Activated CD4-positive, alpha-beta T cell treated with anti-CD3 and anti-CD28 coated beads, Interleukin-2, amount 50 U/mL, for 16 hours (primary cell): ENCODE results near the gene CD34.

Experiments used
- DNase-seq: peaks from one replicate; pipeline ENCODE4 v3.0.0-alpha.2; 2020

The CD34 gene

GRCh38 chr1:207870306-207871031 is 40.5 kb downstream of the CD34 start:
- DNase-seq: no peak

DNA sequence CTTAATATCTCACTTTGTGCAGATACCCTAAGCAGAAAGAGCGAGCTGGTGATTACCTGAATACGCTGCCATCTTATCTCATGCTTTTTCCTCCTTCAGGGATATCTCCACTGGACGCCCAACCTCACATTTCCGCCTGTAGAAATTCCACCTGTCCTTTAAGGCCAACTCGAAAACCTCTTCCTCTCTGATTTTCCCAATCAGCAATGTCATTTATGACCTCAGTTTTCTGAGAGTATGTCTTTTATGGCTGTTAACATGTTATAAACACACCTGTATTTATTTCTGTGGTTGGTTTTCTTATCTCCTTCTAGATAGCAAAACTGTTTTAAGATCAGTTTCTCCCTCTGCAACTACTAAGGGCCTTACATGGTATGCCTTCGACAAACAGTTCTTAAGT is 41.1 kb downstream of the CD34 start:
- DNase-seq: no peak

DNA sequence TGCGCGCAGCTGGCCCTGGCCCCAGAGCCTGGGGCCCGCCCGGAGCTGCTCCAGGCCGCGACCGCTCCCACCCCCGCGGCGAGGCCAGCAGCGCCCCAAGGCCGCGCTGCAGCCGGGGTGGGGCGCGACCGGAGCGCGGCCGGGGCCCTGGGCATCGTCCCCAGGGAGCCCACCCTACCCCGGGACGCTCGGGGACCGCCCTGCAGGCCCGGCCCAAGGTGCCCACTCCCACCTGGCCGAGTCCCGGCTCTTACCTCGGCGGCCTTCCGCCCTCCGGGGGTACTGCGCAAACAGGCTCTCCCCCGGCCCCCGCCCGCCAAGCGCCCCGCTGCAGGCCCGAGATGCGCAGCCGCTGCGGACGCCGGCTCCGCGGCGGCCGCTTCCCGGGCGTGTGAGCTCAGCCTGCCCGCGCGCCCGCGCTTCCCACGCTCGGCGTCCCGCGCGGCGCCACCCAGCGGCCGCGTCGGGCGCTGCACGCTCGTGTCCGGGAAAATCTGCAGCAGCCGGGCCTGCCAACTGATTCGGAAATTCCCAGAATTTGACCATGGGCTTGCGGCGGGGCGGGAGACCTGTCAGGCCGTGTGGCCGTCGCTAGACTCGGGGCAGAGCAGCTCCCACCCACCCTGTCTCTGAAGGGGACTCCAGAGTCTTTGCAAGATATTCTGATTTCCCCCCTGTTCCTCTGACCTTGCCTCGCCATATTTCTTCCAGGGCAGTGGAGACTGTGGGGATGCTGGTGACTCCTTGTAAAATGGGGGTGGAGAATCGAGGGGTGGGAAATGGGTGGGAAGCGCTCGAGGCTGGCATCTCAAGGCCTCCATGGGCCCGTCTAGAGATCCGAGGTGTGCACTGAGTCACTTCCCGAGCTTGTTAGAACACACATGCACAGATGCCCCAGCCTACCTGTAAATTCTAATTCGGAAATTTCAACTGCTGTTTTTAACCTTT is 41.9 kb downstream of the CD34 start:
- peak; percentile 76 for DNase-seq

DNA sequence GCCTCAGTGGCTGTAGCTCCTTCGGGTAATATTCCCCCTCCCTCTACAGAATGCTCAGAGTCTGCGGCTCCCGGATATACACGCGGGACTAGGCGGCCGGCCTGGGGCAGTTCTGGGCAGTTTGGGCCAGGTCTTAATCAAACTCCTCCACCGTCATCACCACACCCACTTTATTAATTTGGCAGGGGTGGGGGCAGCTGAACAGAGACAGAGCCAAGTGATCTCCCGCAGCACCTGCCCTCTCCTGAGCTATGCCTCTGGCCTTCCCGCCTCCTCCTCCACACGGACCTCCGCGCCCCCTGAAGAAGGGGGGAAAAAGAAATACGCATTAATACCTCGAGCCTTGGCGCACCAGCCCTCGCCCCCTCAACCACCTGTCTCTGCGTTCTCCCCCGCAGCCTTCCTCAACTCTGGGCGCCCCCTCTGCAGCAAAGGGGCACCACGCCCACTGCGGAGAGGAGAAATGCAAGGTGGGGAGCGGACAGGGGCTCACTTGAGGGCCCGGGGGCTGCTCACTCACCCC is 42.6 kb downstream of the CD34 start:
- DNase-seq: peak; percentile 35

DNA sequence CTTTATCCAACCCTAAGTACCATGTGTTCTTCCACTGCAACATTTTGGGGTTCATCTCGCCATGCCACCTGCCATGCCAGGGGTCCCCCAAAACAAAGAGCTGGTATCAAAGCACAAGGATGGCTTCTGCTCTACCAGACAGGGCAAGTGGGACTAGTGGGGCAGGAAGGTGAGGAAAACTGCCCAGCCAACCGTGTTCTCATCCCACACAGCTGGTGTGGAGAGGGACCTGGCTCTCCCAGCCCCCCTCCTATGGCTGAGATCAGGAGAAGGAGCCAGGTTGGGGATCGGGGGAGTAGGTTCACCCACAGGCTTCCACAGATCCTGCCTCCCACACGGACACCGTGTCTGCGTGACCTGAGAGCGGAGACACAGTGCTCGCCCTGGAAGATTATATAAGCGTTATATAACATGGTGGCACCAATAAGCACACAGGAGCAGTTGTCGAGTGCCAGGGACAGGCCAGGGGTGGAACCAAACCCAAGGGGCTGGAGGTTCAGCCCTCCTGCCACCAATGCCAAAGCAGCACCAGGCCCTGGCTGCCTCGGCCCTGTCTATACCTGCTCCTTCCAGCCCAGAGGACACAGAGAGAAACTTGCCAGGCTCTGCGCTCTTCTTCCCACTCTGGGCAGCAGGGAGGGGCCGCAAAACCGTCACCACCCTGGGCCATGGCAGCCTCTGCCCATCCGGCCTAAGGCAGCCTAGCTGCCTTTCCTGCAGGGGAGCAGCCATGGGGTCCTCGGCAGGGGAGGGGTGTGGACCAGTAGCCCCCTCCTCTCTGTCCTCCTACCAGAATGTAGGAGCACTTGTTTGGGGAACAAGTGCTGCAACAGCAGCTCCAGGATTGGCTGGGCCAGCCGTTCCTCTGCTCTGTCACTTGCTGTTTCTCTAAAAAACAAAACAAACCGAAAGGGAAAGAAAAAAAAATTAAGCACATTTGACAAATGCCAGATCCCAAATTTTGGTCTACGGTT is 43.5 kb downstream of the CD34 start:
- peak; percentile 34 for DNase-seq

DNA sequence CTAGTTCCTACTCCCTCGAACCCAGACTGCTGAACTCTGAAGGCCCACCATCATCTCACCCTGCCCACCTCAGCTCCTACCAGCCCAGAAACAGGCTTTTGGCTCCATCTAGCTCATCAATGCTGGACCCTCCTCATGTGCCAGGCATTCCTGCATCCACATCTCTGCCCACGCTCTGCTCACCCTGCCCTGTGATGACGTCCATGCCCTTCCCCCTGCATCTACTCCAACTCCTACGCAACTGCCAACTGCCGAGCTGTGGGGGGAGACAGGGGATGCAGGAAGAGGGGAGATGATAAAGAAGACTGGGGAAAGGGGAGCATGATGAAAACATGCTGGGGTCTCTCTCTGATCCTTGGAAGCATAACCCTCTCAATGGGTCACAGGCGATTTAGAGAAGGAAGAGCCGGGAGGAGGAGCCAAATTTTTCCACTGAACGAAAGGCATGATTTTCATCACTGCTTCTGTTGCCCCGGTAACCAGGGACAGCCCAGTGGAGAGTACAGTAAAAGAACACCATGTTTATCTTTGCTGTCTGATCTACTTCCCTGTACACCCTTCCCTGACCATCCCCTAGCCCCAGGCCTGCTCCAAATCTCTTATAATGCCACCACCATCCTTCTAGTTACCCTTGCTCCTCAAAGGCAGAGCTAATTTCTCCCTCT is 44.3 kb downstream of the CD34 start:
- DNase-seq: peak; percentile 41

DNA sequence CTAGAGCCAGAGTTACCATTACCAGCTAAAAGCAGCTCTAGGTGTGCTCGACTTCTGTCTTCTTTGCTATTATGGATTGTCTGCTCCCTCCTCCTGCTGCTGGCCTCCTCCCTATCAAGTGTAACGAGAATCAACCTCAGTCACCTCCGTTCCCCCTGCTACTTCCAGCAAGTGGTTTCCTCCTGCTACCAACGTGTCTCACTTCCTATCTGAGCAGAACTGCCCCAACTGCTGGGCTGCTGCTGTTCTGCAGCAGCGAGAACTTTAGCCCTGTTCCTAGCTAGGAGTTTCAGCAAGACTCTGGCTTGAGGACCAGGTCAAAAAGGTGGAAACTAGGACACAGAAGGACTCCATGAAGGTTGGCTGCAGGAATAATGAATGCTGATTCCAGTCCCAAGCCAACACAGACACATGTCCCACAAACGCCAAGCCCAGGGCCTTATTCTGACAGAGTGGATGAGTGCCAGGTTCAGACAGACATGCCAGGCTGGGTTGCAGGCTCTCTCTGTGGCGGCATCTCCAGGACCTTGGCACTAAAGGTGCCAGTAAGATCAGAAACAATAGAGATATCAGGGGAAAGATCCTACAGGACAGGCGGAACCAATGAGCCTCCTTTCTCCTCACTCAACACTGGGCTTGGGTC is 46.9 kb downstream of the CD34 start:
- DNase-seq: peak; percentile 80

DNA sequence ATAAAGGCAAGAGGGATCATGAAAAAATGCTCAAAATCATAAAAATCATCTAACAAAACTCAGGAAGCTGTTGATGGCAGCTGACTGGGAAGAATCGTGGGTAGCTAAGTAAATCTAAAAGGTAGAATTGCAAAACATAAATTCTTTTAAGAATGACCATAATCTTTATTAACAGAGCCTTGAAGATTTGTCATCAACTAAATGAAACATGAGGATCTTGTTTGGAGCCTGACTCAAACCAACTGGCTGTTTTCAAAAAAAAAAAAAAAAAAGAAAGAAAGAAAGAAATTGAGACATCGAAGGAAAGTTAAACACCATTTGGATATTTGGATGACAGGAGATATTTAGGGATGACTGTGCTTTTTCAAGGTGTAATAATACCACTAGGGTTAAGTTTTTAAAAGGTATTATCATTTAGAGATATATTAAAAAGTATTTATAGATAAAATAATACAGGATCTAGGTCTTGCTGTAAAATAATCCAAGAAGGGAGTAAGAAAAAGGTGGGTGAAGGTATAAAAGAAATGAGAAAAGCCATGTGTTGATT is 48.6 kb downstream of the CD34 start:
- DNase-seq: no peak

DNA sequence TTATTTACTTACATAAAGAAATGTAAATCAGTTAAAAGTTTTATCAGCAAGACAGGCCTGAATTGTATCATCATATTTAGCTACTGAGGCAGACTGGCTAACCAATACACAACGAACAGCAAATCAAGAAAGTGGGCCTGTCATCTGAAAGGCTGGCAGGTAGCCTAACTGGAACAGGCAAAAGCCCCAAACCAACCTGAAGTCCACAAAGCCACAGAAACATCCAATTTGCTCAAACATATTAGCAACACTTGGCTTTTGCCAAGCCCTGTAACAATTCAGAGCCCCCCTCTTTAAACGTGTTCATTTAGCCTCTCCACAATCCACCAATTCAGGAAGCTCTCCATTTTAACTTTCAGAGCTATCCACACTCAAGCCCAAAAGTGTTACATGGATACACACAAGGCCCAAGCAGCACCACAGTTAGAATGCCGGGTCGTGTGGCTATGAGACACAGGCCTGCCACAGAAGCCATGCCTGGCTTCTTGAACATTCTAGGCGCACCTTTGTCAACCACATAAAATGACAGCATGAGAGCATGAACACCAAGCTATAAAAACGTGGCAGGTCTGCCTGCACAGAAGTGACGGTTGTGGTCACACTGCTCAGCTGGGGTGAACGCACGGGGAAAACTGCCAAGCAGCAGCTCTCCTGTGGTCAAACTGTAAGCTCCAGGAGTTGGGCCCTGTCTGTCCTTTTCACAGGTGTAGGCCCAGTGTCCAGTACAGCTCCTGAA is 49.3 kb downstream of the CD34 start:
- peak; percentile 58 for DNase-seq

DNA sequence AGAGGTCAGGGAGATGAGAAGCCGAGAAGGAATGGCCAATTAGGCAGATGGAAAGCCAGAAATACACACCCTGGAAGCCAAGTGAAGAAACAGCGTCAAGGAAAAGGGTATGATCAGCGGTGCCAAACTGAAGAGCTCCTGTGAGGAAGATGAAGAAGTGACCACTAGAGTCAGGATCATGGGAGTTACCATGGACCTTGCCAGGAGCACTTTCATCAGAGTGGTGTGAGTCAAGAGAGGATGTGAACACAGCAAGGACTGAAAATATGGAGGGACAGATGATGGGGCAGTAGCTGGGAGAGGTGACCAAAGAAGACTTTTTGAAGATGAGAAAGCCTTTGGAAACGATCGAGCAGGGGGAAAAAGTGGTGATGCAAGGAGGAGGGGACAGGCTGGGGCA is 50.4 kb downstream of the CD34 start:
- DNase-seq: no peak

GRCh38 chr1:207858806-207859205 is 52.1 kb downstream of the CD34 start:
- no peak for DNase-seq

- no peak for DNase-seq
These were observed 52.6 kb downstream of the CD34 start for GRCh38 chr1:207858281-207858680.

- no peak for DNase-seq
These were observed 53.5 kb downstream of the CD34 start for GRCh38 chr1:207857447-207857846.

DNA sequence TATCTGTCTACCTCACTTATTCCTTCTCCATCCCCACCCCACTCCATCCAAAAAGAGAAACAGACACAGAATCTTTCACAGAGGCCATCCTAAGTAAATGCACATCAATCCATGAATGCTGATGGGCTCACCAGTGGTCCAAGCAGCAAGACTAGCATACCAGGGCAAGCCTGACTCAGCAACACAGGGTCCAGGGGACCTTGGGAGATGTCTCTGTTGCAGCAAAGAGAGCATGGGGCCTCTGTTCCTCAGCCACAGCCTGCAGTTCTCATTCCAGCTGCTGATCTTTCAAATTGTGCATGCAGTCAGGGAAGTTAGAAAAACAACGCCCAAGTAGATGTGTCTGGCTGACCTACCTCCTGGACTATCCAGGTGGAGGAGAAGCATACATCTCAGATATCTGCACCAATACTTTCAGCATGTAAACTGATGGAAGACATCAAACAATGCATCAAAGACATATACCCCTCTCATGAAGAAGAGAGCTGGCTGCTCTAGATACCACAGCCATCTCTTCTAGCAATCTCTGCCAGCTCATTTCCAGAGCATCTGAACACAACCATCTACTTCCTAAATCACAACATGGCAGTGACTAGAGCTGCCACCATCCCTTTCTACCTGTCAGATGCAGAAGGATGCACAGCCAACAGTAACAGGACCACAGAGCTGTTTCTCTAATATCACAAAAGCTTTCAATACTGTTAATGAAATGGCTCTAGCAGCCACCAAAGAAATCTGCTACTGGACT is 54.5 kb downstream of the CD34 start:
- peak; percentile 48 for DNase-seq

- DNase-seq: no peak
These were observed 56.9 kb downstream of the CD34 start for GRCh38 chr1:207854001-207854400.

- DNase-seq: no peak
These were observed 57.6 kb downstream of the CD34 start for GRCh38 chr1:207853372-207853757.

DNA sequence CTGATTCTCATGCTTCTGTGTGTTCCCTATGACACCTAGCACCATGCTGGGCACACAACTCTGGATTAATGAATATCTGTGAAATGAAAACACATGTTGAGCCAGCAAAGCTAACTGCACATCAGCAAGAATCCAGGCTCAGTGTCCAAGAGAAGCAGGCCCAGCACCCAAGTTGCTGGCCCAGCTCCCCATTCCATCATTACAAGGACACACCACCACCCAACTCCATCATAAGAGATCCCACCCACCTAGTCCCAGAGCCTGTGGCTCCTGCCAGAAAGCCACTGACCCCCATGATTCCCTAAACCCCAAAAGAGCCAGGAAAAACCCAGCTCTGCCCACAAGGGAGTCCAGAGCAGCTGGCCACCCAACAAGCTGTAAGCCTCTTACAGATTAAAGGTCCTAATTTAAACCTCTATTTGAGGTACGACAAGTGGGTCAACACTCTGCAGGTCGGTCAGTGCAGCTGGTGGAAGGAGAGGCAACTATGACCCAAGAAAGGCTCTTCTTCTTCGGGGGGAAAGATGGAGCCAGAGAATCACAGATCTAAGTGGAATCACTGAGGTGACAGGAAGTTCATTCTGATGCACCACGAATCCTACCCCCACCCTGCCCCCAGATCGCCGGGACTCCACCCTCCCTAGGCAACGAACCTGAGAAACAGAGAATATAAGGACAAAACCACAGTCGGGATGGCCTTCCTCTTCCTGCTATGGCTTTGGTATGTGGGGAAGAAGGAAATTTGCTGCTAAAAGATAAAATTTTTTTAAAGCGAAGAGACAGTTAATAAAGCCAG is 58.2 kb downstream of the CD34 start:
- no peak for DNase-seq

- DNase-seq: no peak
These were observed 59.2 kb downstream of the CD34 start for GRCh38 chr1:207851696-207852095.
